Measurements from ENCODE around the gene ABCB10. TPM values are rescaled to one million over a fixed set of nuclear protein-coding genes. Genes with fewer than 3 reads are reported as not detected.

Gene ABCB10
- total and polyA plus RNA-seq, 3 donors from 2014 or later: 4.9 to 12.1 (median 9.8) TPM

DNA sequence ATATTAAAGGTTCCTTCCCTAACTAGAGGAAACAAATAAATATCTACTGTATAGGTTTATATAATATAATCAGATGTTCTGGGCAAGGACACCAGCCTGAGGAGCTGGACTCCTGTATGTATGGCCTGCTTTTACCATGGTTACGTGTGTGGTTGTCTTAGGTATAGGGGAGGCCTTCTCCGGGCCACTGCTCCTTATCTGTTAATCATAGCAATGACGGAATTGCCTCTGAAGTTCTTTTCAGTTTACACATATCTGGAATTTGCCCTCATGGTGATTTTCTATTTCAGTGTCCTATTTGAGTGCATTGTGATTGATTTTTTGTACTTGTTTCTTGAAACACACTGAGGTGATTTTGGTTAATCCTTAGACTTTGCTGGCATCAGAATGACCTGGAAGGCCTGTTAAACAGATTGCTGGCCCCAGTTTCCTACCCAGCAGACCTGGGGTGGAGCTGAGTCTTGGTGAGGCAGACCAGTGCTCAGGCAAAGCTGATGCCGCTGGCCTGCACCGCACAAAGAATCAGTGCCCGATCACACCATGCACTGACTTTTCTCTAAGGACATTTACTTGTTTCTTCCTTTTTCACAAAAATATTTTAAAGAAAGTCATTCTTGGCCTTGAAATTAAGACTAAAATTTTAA is 18.5 kb downstream of the ABCB10 start:
- H3K27ac ChIP-seq: no peak overlapping the region
- no peak for DNase-seq
- H3K9me3 ChIP-seq: no peaks in the 10 kb centered on the region
- H3K36me3 ChIP-seq (ENCODE audit: low read depth, missing control alignments): no peaks in the 10 kb centered on the region
- intact Hi-C loops (cut with DNase I; ENCODE audit: low total_unique reads): no loop called here
- no peak overlapping the region for H3K4me3 ChIP-seq
- 94 to 98% methylated on average over 6 of the region's 6 CpGs for WGBS, 2 donors
- no peaks in the 10 kb centered on the region for H3K4me1 ChIP-seq
- H3K27me3 ChIP-seq: no peaks in the 10 kb centered on the region
- TF ChIP-seq, protein P1, sequence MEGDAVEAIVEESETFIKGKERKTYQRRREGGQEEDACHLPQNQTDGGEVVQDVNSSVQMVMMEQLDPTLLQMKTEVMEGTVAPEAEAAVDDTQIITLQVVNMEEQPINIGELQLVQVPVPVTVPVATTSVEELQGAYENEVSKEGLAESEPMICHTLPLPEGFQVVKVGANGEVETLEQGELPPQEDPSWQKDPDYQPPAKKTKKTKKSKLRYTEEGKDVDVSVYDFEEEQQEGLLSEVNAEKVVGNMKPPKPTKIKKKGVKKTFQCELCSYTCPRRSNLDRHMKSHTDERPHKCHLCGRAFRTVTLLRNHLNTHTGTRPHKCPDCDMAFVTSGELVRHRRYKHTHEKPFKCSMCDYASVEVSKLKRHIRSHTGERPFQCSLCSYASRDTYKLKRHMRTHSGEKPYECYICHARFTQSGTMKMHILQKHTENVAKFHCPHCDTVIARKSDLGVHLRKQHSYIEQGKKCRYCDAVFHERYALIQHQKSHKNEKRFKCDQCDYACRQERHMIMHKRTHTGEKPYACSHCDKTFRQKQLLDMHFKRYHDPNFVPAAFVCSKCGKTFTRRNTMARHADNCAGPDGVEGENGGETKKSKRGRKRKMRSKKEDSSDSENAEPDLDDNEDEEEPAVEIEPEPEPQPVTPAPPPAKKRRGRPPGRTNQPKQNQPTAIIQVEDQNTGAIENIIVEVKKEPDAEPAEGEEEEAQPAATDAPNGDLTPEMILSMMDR (IDR thresholded peaks at IDR 0.05): no peak
- TF ChIP-seq POLR2A (IDR thresholded peaks at IDR 0.05): no peak

DNA sequence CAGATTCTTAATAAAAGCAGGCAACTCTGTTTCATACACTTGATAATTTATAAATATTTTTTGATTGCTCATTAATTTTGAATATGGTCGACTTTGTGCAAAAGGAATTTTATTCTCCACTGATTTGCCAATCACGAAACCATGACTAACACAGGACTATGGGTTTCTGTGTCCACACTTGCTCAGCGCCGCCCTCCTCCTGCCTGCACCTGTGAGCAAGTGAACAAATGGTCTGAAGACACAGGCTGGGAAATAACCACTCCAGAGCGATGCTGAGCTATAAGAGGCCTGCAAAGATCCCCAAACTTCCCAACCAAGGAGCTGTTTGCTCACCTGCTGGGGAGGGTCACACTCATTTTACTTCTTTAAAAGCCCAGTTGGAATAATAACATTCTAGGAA is 19.6 kb downstream of the ABCB10 start:
- no peak overlapping the region for H3K27ac ChIP-seq
- no peaks in the 10 kb centered on the region for H3K27me3 ChIP-seq
- 92 to 98% methylated on average over 5 of the region's 5 CpGs for WGBS, 2 donors
- H3K4me3 ChIP-seq: no peak overlapping the region
- H3K4me1 ChIP-seq: no peaks in the 10 kb centered on the region
- no peaks in the 10 kb centered on the region for H3K36me3 ChIP-seq (ENCODE audit: low read depth, missing control alignments)
- H3K9me3 ChIP-seq: no peaks in the 10 kb centered on the region
- intact Hi-C loops (cut with DNase I; ENCODE audit: low total_unique reads): no loop called here
- TF ChIP-seq, protein P1 (IDR thresholded peaks at IDR 0.05): no peak
- TF ChIP-seq POLR2A (IDR thresholded peaks at IDR 0.05): no peak
- DNase-seq: no peak

GRCh38 chr1:229537894-229538293 is 20.6 kb downstream of the ABCB10 start:
- 81 to 83% methylated on average over 4 of the region's 4 CpGs for WGBS, 2 donors

GRCh38 chr1:229536982-229537381 is 21.5 kb downstream of the ABCB10 start:
- Histone ChIP-seq H3K27ac (no peak overlapping the region), H3K4me3 (no peak overlapping the region), H3K9me3 (no peaks in the 10 kb centered on the region), H3K4me1 (no peaks in the 10 kb centered on the region), H3K36me3 (ENCODE audit: low read depth, missing control alignments) (no peaks in the 10 kb centered on the region), H3K27me3 (no peaks in the 10 kb centered on the region)
- no peak for DNase-seq
- TF ChIP-seq POLR2A (IDR thresholded peaks at IDR 0.05): no peak
- intact Hi-C loops (cut with DNase I; ENCODE audit: low total_unique reads): no loop called here

More at GRCh38 chr1:229537894-229538293, 20.6 kb downstream of the ABCB10 start:
- no peak overlapping the region for H3K4me3 ChIP-seq
- H3K9me3 ChIP-seq: no peaks in the 10 kb centered on the region
- no peaks in the 10 kb centered on the region for H3K4me1 ChIP-seq
- DNase-seq: no peak
- H3K27me3 ChIP-seq: no peaks in the 10 kb centered on the region
- H3K36me3 ChIP-seq (ENCODE audit: low read depth, missing control alignments): no peaks in the 10 kb centered on the region
- intact Hi-C loops (cut with DNase I; ENCODE audit: low total_unique reads): no loop called here
- no peak overlapping the region for H3K27ac ChIP-seq
- TF ChIP-seq, protein P1 (IDR thresholded peaks at IDR 0.05): no peak
- TF ChIP-seq POLR2A (IDR thresholded peaks at IDR 0.05): no peak

DNA sequence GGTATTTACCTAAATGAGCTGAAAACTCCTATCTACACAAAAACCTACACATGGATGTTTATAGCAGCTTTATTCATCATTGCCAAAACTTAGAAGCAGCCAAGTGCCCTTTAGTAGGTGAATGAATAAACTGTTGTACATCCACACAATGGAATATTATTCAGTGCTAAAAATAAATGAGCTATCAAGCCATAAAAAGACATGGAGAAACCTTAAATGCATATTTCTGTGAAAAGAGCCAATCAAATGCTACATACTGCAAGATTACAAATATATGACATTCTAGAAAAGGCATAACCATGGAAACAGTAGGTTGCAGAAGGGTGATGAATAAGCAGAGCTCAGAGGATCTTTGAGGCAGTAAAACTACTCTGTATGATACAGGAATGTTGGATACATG is 23.3 kb downstream of the ABCB10 start:
- no peaks in the 10 kb centered on the region for H3K36me3 ChIP-seq (ENCODE audit: low read depth, missing control alignments)

More for the DNA sequence above, 23.3 kb downstream of the ABCB10 start:
- Histone ChIP-seq H3K4me1 (no peaks in the 10 kb centered on the region), H3K4me3 (no peak overlapping the region), H3K9me3 (no peaks in the 10 kb centered on the region), H3K27ac (no peak overlapping the region), H3K27me3 (no peaks in the 10 kb centered on the region)
- no peak for DNase-seq
- intact Hi-C loops (cut with DNase I; ENCODE audit: low total_unique reads): no loop called here
- TF ChIP-seq, protein P1 (IDR thresholded peaks at IDR 0.05): no peak
- no peak for TF ChIP-seq POLR2A (IDR thresholded peaks at IDR 0.05)

All from testis (tissue), 3 donors.